ENCODE measurements around the gene CDH26. TPM values are rescaled to one million over a fixed set of nuclear protein-coding genes. Genes with fewer than 3 reads are reported as not detected.

Gene CDH26
- total and polyA plus RNA-seq, 9 of the 15 experiments (the other 6 are each of a cell fraction or from before 2014, with no cell fraction given): 0.07 to 0.13 (median 0.10) TPM; not detected in 4

GRCh38 chr20:60055740-60056139 lies 97.5 kb downstream of the CDH26 start:
- Histone ChIP-seq H3K9ac (ENCODE audit: insufficient read depth in 1 of 2, low read depth in 2 of 2, low read length in 2 of 2) (no peak overlapping the region), H3K4me3 (no peak overlapping the region), H4K20me1 (replicated peaks; ENCODE audit: control insufficient read depth, insufficient read depth, low read length) (no peaks in the 10 kb centered on the region), H3K9me1 (ENCODE audit: control insufficient read depth, insufficient read depth, low read length) (no peaks in the 10 kb centered on the region), H3K36me3 (ENCODE audit: control insufficient read depth, insufficient read depth, low read length) (no peaks in the 10 kb centered on the region), H3K27ac (ENCODE audit: extremely low read depth, low read depth, low read length) (no peak overlapping the region), H3K9me3 (replicated peaks; ENCODE audit: control insufficient read depth, insufficient read depth, low read depth, low read length) (no peaks in the 10 kb centered on the region), H3K4me1 (replicated peaks in 1 of 2; ENCODE audit: control insufficient read depth in 2 of 2, insufficient read depth in 2 of 2, low read length in 2 of 2) (peaks cover 5 to 7% of the 10 kb centered on the region in 2 experiments; a peak in 1 of 5 replicates), H3K79me2 (ENCODE audit: control insufficient read depth, insufficient read depth, low read length) (no peaks in the 10 kb centered on the region), H2AFZ (ENCODE audit: low read depth, low read length) (no peak overlapping the region), H3K27me3 (ENCODE audit: control insufficient read depth in 2 of 2, insufficient read depth in 2 of 2, low read length in 2 of 2) (peaks cover 0 to 24% of the 10 kb centered on the region in 2 experiments; a peak in 2 of 5 replicates), H3K4me2 (ENCODE audit: insufficient read depth, low read length) (no peak overlapping the region)
- in situ Hi-C loops (cut with MboI): no loop called here
- BruUV-seq (replicated peaks): no TSS peak
- FAIRE-seq (no peak), ATAC-seq (no peak), DNase-seq (ENCODE audit: extremely low read depth in 1 of 4, low spot score in 3 of 4) (no peak)
- under 1% methylated on average over 14 of the region's 14 CpGs for WGBS (ENCODE audit: insufficient coverage, low coverage, missing lambda C conversion rate)
- TF ChIP-seq CEBPG (CRISPR knock-in tag; IDR thresholded peaks at IDR 0.05) (no peak), CEBPG (tag; conservative IDR thresholded peaks at IDR 0.05 in 1 of 2, IDR thresholded peaks at IDR 0.05 in 1 of 2) (no peak), BRF2 (IDR thresholded peaks at IDR 0.05; ENCODE audit: borderline replicate concordance, insufficient read depth, insufficient read length) (no peak), U2AF1 (optimal IDR thresholded peaks at IDR 0.05; ENCODE audit: low read depth, low read length) (no peak), JUNB (CRISPR knock-in tag; conservative IDR thresholded peaks at IDR 0.05) (no peak), MXI1 (IDR thresholded peaks at IDR 0.05; ENCODE audit: low read depth, low read length) (no peak), STAT5B (CRISPR knock-in tag; IDR thresholded peaks at IDR 0.05) (no peak), ZBTB33 (CRISPR knock-in tag; IDR thresholded peaks at IDR 0.05) (no peak), GTF2E2 (tag; IDR thresholded peaks at IDR 0.05) (no peak), NFXL1 (CRISPR knock-in tag; IDR thresholded peaks at IDR 0.05) (no peak), FOXO4 (CRISPR knock-in tag; IDR thresholded peaks at IDR 0.05) (no peak), KDM4B (IDR thresholded peaks at IDR 0.05; ENCODE audit: borderline replicate concordance in 2 of 2, low read depth in 1 of 2) (no peak)
- intact Hi-C loops (cut with micrococcal nuclease): loop anchor here (5.0 kb wide), 1 partner anchor 1067 kb away; no protein-coding TSS in a partner anchor
- POLR2A ChIA-PET: no interaction called here
- CTCF ChIA-PET (ENCODE audit: low intra/inter-chr PET ratio): no interaction called here
